Stimulated activated CD4-positive, alpha-beta T cell treated with anti-CD3 and anti-CD28 coated beads, Interleukin-4, amount 100 ng/mL, for 4 hours (primary cell): ENCODE measurements around the gene ZNF468.
"Not testable (repeated sequence)": the region's sequence is repeated elsewhere in the genome, so short reads cannot be mapped to it uniquely, and the experiment has no call there.

ENCODE experiments used
- DNase-seq, 2 experiments: peaks; one replicate each; pipeline ENCODE4 v3.0.0-alpha.2; 2020

The ZNF468 gene

DNA sequence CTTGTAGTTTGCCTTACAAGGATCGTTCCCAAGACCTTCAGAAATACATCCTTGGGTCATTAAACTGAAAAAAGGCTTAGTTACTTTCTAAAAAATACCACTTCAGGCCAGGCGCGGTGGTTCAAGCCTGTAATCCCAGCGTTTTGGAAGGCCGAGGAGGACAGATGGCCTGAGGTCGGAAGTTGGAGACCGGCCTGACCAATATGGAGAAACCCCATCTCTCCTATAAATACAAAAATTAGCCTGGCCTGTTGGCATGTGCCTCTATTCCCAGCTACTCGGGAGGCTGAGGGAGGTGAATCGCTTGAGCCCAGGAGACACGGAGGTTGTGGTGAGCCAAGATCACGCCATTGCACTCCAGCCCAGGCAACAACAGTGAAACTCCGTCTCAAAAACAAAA lies 33.7 kb downstream of the ZNF468 start:
- no peak for DNase-seq

DNA sequence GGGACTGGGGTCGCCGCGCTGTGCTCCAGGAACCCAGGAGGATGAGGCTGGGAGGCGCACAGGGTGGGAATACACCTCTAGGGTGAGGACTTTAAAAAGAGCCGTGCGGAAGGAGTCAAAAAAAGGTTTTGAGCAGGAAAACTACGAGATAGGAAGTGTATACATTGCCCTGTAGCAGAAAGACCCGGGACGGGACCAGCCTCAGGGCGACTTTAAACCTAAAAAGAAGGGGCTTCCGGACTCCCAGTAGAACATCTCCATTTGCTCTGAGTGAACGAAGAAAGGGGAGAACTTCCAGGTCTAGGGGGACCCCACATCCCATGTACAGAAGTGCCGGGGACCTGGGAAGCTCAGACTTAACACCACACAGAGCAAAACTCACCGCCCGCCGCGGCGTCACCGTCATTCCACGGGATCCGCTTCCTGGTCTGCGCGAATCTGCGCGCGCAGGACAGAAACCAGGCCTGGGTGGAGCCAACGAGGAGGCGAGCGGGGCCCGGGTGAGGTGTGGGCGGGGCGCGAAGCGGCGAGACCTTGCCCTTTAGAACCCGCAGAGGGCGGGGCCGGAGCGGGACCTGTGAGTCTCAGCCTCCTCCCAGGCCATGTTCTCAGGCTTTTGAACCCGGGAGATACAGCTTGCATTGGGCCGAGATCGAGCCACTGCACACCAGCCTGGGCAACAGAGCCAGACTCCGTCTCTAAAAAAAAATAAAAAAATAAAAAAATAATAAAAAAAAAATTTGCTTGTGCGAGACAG lies 36.0 kb downstream of the ZNF468 start, which contains the start of gene ZNF28:
Gene ZNF28, minus strand, starts transcription at position 430 of the 757 bp plus-strand sequence. CDS start 3,675 bp downstream, outside the sequence.
- DNase-seq = peak; percentile 54 to 67

DNA sequence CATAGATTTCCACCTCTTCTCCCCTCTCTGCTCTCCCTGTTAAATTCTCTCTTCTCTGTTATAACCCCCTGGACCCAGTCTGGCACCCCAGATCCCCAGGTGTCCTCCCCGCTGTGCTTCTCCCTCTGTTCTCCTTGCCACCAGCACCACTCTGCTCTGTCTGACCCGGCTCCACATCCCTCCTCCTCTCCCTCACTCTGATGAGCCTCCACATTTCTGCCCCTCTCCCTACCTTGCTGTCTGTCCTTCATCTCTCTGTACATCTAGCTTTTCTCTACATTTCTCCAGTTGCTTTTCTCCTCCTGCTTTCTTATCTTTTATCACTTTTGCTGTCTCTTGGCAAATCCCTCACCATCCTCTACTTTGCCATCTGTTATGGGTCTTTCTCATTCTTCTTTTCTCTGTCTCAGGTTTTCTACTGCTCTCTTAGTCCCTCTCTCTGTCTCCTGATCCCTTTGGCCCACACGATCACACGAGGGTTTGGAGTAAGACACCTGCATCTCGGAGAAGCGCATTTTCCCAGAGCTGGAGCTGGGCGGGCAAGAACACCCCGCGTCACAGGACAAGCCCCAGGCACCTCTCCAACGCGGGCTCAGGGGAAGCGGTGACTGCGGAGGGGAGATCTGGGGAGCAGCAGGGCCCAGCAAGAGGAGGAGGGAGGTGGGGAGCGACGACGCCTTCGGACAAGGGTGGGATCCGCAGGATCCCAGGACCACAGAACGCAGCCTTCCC lies 36.8 kb downstream of the ZNF468 start:
- DNase-seq = peak; percentile 5 to 7

DNA sequence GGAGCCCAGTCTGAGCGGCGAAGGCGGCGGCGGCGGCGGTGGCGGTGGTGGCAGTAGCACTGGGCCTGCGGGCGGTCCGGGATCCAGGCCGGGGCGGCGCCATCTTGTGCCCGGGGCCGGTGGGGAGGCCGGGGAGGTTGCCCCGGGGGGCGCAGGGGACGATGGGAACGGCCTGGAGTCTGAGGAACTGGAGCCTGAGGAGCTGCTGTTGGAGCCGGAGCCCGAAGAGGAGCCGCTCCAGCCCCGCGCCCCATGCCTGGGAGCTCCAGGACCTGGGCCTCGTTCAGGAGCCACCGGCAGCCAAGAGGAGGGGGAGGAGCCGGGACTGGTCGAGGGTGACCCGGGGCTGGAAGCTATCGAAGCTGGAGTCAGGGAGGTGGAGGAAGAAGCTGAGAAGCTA lies 47.6 kb downstream of the ZNF468 start:
- no peak for DNase-seq

DNA sequence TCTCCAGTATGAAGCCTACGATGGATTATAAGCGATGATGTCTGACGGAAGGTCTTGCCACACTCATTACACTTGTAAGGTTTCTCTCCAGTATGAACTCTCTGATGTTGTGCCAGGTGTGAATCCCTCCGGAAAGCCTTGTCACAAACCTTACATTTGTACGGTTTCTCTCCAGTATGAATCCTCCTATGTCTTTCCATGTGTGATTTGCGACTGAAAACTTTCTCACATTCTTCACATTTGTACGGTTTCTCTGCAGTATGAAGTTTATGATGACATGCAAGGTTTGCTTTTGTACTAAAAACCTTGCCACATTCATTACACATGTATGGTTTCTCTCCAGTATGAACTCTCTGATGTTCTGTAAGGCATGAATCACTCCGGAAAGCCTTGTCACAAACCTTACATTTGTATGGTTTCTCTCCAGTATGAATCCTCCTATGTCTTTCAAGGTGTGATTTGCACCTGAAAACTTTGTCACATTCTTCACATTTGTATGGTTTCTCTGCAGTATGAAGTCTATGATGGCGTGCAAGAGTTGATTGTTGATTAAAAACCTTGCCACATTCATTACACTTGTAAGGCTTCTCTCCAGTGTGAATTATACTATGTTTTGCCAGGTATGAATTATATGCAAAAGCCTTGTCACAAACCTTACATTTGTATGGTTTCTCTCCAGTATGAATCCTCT lies 57.3 kb downstream of the ZNF468 start:
- DNase-seq = not testable (repeated sequence)

DNA sequence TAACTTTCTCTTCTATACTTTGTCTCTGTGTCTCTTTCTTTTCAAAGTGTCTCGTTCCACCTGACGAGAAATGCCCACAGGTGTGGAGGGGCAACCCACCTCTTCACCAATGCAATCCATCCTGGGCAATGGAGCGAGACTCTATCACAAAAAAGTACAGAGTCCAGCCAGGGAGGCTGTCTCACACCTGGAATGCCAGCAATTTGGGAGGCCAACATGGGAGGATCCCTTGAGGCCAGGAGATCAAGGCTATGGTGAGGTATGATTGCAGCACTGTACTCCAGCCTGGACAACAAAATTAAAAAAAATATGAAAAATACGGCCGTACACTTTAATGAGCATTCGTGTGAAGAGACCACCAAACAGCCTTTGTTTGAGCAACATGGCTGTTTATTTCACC lies 68.0 kb downstream of the ZNF468 start:
- DNase-seq = no peak
